AG04449 (cell line): ENCODE results near the gene POU6F2.
"Not testable (repeated sequence)": the region's sequence is repeated elsewhere in the genome, so short reads cannot be mapped to it uniquely, and the experiment has no call there.

Experiments used
- CTCF ChIA-PET: fragments of 350-600 bp; formaldehyde crosslinking; extraction: SDS; loops from one replicate; lab custom pipeline; 2021; ENCODE audit warnings: antibody characterized with exemption; lab: Yijun Ruan, JAX
- POLR2A ChIA-PET: fragments of 400-600, 350-600 bp; formaldehyde crosslinking; extraction: SDS; loops from one replicate; lab custom pipeline; 2020; ENCODE audit warnings: antibody characterized with exemption, inconsistent platforms; lab: Yijun Ruan, JAX
- DNase-seq: peaks from one replicate; pipeline ENCODE4 v3.0.0-alpha.2; 2010; ENCODE audit warnings: low read depth, low spot score
- H3K4me3 ChIP-seq: 2 replicates; pipeline ENCODE4 v1.5.1; 2011; ENCODE audit warnings: low read depth, mild to moderate bottlenecking, control low read depth, low read length
- CTCF ChIP-seq: IDR thresholded peaks from one replicate; pipeline ENCODE4 v1.5.1; 2011; ENCODE audit warnings: mild to moderate bottlenecking, moderate library complexity, low read length, control low read depth, inconsistent platforms; ENCODE audit not compliant: insufficient read depth; ENCODE audit errors: missing control alignments

POU6F2 gene

GRCh38 chr7:38934536-38934935 lies 43.2 kb upstream of the POU6F2 start:
- no peak overlapping the region for H3K4me3 ChIP-seq
- POLR2A ChIA-PET, result no interaction called here
- TF ChIP-seq CTCF, result no peak
- CTCF ChIA-PET, result no interaction called here
- no peak for DNase-seq

GRCh38 chr7:38936641-38937040 lies 41.1 kb upstream of the POU6F2 start:
- CTCF ChIA-PET, result no interaction called here
- no peak for DNase-seq

GRCh38 chr7:38938001-38938485 lies 39.7 kb upstream of the POU6F2 start:
- TF ChIP-seq CTCF, result no peak
- DNase-seq, result no peak
- H3K4me3 ChIP-seq, result no peak overlapping the region
- CTCF ChIA-PET, result no interaction called here
- POLR2A ChIA-PET, result no interaction called here

More at GRCh38 chr7:38936641-38937040, 41.1 kb upstream of the POU6F2 start:
- no peak for TF ChIP-seq CTCF
- no peak overlapping the region for H3K4me3 ChIP-seq
- POLR2A ChIA-PET, result no interaction called here

GRCh38 chr7:38938589-38938988 lies 39.1 kb upstream of the POU6F2 start:
- ChIA-PET CTCF (no interaction called here), POLR2A (interaction anchor here (0.6 kb wide), 1 partner anchor 9 kb away, joined by 3 read pairs; no protein-coding TSS in a partner anchor)
- TF ChIP-seq CTCF, result no peak
- DNase-seq, result no peak
- no peak overlapping the region for H3K4me3 ChIP-seq

GRCh38 chr7:38940774-38941173 lies 36.9 kb upstream of the POU6F2 start:
- ChIA-PET CTCF (interaction anchor here (1.6 kb wide), 1 partner anchor 9 kb away, joined by 5 read pairs; no protein-coding TSS in a partner anchor), POLR2A (no interaction called here)

GRCh38 chr7:38942431-38943051 lies 35.2 kb upstream of the POU6F2 start:
- TF ChIP-seq CTCF, result no peak
- CTCF ChIA-PET, result no interaction called here
- no peak overlapping the region for H3K4me3 ChIP-seq
- DNase-seq, result no peak
- POLR2A ChIA-PET, result no interaction called here

More at GRCh38 chr7:38940774-38941173, 36.9 kb upstream of the POU6F2 start:
- no peak overlapping the region for H3K4me3 ChIP-seq
- DNase-seq, result no peak
- TF ChIP-seq CTCF, result no peak

GRCh38 chr7:38947541-38947940 lies 30.2 kb upstream of the POU6F2 start:
- POLR2A ChIA-PET, H3K4me3 ChIP-seq, DNase-seq: not testable (repeated sequence)
- CTCF ChIA-PET, result interaction anchor here (1.1 kb wide), 1 partner anchor 17 kb away, joined by 3 read pairs; no protein-coding TSS in a partner anchor
